Stomach (tissue), 19 donors: ENCODE results near the gene SLC5A8. TPM values are rescaled to one million over a fixed set of nuclear protein-coding genes. Genes with fewer than 3 reads are reported as not detected.
A peak's percentile ranks its signal among the peaks of the same experiment; 100 is the strongest.

Experiments used
- DNase-seq, 2 donors: peaks; one replicate each; pipeline versions ENCODE4 v3.0.0 to v3.0.0-alpha.2; 2013 to 2019
- H3K27ac ChIP-seq, 5 donors: fragments of 200-600 bp in 4 of 5; sonication (generic) in 4 of 5; one replicate each; pipeline ENCODE4 v1.5.1; 2013 to 2019; ENCODE audit warnings: mild to moderate bottlenecking in 1 of 5, moderate library complexity in 1 of 5
- H3K27me3 ChIP-seq, 3 donors: fragments of 200-600 bp; sonication (generic); one replicate each; pipeline ENCODE4 v1.5.1; 2017 to 2019; ENCODE audit warnings: mixed run types in 1 of 3
- H3K36me3 ChIP-seq, 4 donors: fragments of 200-600 bp; sonication (generic); 1 replicate in 3 of 4; 2 replicates in 1 of 4; pipeline ENCODE4 v1.5.1; 2016 to 2019
- H3K4me1 ChIP-seq, 4 donors: fragments of 200-600 bp; sonication (generic); one replicate each; pipeline ENCODE4 v1.5.1; 2016 to 2019
- H3K4me3 ChIP-seq, 4 donors: fragments of 200-600 bp; sonication (generic) in 3 of 4; one replicate each; pipeline ENCODE4 v1.5.1; 2016 to 2019; ENCODE audit warnings: mild to moderate bottlenecking in 1 of 4
- H3K9me3 ChIP-seq, 4 donors: fragments of 200-600 bp; sonication (generic); one replicate each; pipeline ENCODE4 v1.5.1; 2016 to 2019
- CTCF ChIP-seq, 7 experiments: fragments of 450-650 bp in 4 of 7; fragments of 200-600 bp in 3 of 7; sonication (generic) in 3 of 7; IDR thresholded peaks; one replicate each; pipeline ENCODE4 v1.5.1; 2016 to 2019; ENCODE audit warnings: antibody characterized with exemption in 7 of 7, control low read depth in 2 of 7, mild to moderate bottlenecking in 1 of 7
- EP300 ChIP-seq: sonication (generic); formaldehyde crosslinking; IDR thresholded peaks from one replicate; pipeline ENCODE4 v1.6.1; 2017; ENCODE audit warnings: antibody characterized with exemption
- POLR2A ChIP-seq, 4 donors: fragments of 450-650 bp; IDR thresholded peaks; one replicate each; pipeline ENCODE4 v1.6.1; 2016; ENCODE audit warnings: antibody characterized with exemption in 4 of 4, control low read depth in 2 of 4, mild to moderate bottlenecking in 1 of 4, moderate library complexity in 1 of 4
- POLR2AphosphoS5 ChIP-seq, 3 donors: sonication (generic); formaldehyde crosslinking; IDR thresholded peaks; one replicate each; pipeline ENCODE4 v1.6.1; 2016; ENCODE audit warnings: antibody characterized with exemption in 3 of 3
- WGBS, 5 donors: extraction: QIAGEN DNeasy Blood & Tissue Kit in 3 of 5; methylation state at CpG; one replicate each; pipeline versions ENCODE4 v1.1.5 to v1.1.7; 2013 to 2018; 5-methylcytosine and 5-hydroxymethylcytosine counted together
- intact Hi-C: fragments of 100-400 bp; cut with DNase I; formaldehyde crosslinking; loops from one replicate; pipeline ENCODE4 v1.15.1; 2023; ENCODE audit warnings: low total_unique reads
- long read RNA-seq, 10 donors: transcript quantifications; one replicate each; lab custom pipeline, GENCODE V29; 2026
- polyA plus RNA-seq, 3 donors: library from polyadenylated mRNA; stranded (reverse); fragments of 200-250 nt; gene quantifications; one replicate each; pipeline ENCODE4 v1.2.3, GENCODE V29; 2013
- total RNA-seq, 5 donors: library from RNA; depleted of rRNA; stranded (reverse); fragments of >200 nt; gene quantifications; one replicate each; pipeline versions ENCODE4 v1.1.0 to v1.2.3, GENCODE V29; 2014 to 2016
- donor health status: healthy with polysubstance abuse.
- donor health status: Bipolar disorder and iron deficiency.
- donor health status: healthy.

The SLC5A8 gene
- total RNA-seq = under 1 TPM in 2 of 5 donors, not detected in 3; 0.18 to 0.29 TPM
- under 1 TPM in 1 of 3 donors, not detected in 2; 0.03 TPM for polyA plus RNA-seq
- long read RNA-seq, donor 1 = 0 reads
- long read RNA-seq, donor 2 = 0 reads
- long read RNA-seq, donor 3 = 0 reads
- long read RNA-seq, donor 4 = 0 reads
- long read RNA-seq, donor 5 = 0 reads
- long read RNA-seq, donor 6 = 0 reads
- long read RNA-seq, donor 7 = 0 reads
- long read RNA-seq, donor 8 = 0 reads
- long read RNA-seq, donor 9 = 0 reads
- long read RNA-seq, donor 10 = 0 reads

GRCh38 chr12:101209319-101210302, at the start of gene SLC5A8:
Gene SLC5A8, minus strand, starts transcription at chr12:101210238. Its CDS starts 390 bp downstream, at chr12:101209848.
- Histone ChIP-seq H3K9me3 (peaks cover 0 to 7% (median 3%) of the 10 kb centered on the region in 4 donors), H3K4me3 (no peak within 1 kb of the TSS), H3K4me1 (peaks cover 0 to 9% (median 3%) of the 10 kb centered on the region in 4 donors), H3K27ac (no peak within 1 kb of the TSS), H3K36me3 (no peaks in the 10 kb centered on the region), H3K27me3 (peaks cover 7 to 41% (median 23%) of the 10 kb centered on the region in 3 donors)
- peak in 1 of 2 donors; percentile 12 for DNase-seq
- intact Hi-C loops = no loop called here
- TF ChIP-seq POLR2AphosphoS5 (IDR thresholded peaks at IDR 0.05) (no peak), POLR2A (IDR thresholded peaks at IDR 0.05) (no peak), EP300 (no peak), CTCF (IDR thresholded peaks at IDR 0.05) (no peak)
- WGBS, 5 donors = 7 to 20% (median 9%) methylated on average over 25 to 80 of the region's 80 CpGs

GRCh38 chr12:101257357-101257756, 47.3 kb upstream of the SLC5A8 start:
- Histone ChIP-seq H3K9me3 (peaks cover 0 to 4% (median 0%) of the 10 kb centered on the region in 4 donors), H3K36me3 (no peaks in the 10 kb centered on the region), H3K4me3 (no peak overlapping the region), H3K27ac (no peak overlapping the region), H3K27me3 (no peaks in the 10 kb centered on the region), H3K4me1 (no peaks in the 10 kb centered on the region)
- no peak for DNase-seq
- 72 to 80% (median 79%) methylated on average over 4 of the region's 4 CpGs for WGBS, 5 donors
- TF ChIP-seq EP300 (no peak), POLR2AphosphoS5 (IDR thresholded peaks at IDR 0.05) (no peak), CTCF (IDR thresholded peaks at IDR 0.05) (no peak), POLR2A (IDR thresholded peaks at IDR 0.05) (no peak)
- intact Hi-C loops = no loop called here

- H3K4me1 ChIP-seq = no peaks in the 10 kb centered on the region
- H3K27ac ChIP-seq = no peak overlapping the region
- no peaks in the 10 kb centered on the region for H3K36me3 ChIP-seq
- DNase-seq = no peak
- H3K27me3 ChIP-seq = no peaks in the 10 kb centered on the region
- WGBS, 5 donors = 65 to 79% (median 70%) methylated on average over 4 of the region's 4 CpGs
- TF ChIP-seq POLR2A (IDR thresholded peaks at IDR 0.05) = no peak
- TF ChIP-seq EP300 = no peak
- TF ChIP-seq POLR2AphosphoS5 (IDR thresholded peaks at IDR 0.05) = no peak
- no peak for TF ChIP-seq CTCF (IDR thresholded peaks at IDR 0.05)
- peaks cover 0 to 4% (median 0%) of the 10 kb centered on the region in 4 donors for H3K9me3 ChIP-seq
- intact Hi-C loops = no loop called here
- H3K4me3 ChIP-seq = no peak overlapping the region
Observed at GRCh38 chr12:101256266-101256665, 46.2 kb upstream of the SLC5A8 start.

GRCh38 chr12:101243616-101244015, 33.6 kb upstream of the SLC5A8 start:
- Histone ChIP-seq H3K4me3 (no peak overlapping the region), H3K4me1 (no peaks in the 10 kb centered on the region), H3K36me3 (no peaks in the 10 kb centered on the region), H3K9me3 (peaks cover 0 to 13% (median 3%) of the 10 kb centered on the region in 4 donors), H3K27me3 (no peaks in the 10 kb centered on the region), H3K27ac (no peak overlapping the region)
- no peak for DNase-seq
- intact Hi-C loops = no loop called here
- 75 to 98% (median 82%) methylated on average over 2 of the region's 2 CpGs for WGBS, 5 donors
- no peak for TF ChIP-seq POLR2A (IDR thresholded peaks at IDR 0.05)
- TF ChIP-seq CTCF (IDR thresholded peaks at IDR 0.05) = no peak
- no peak for TF ChIP-seq POLR2AphosphoS5 (IDR thresholded peaks at IDR 0.05)
- TF ChIP-seq EP300 = no peak
